A549 (cell line): ENCODE results near the gene SUMO2. TPM values are rescaled to one million over a fixed set of nuclear protein-coding genes. Genes with fewer than 3 reads are reported as not detected.
"Not testable (repeated sequence)": the region's sequence is repeated elsewhere in the genome, so short reads cannot be mapped to it uniquely, and the experiment has no call there.

Source experiments
- ATAC-seq, 2 experiments: fragments of 200-7000 bp in 1 of 2; fragments of >200 bp in 1 of 2; cut with Nextera tagmentation in 1 of 2; cut with Tn5 transposase in 1 of 2; 3 replicates each; pipeline versions ENCODE4 v1.8.0 to v1.9.1; 2018 to 2020; ENCODE audit warnings: mild to moderate bottlenecking in 1 of 2, moderate library complexity in 1 of 2
- CTCF ChIA-PET: fragments of 300-600 bp; sonication (Branson Sonifier 250); formaldehyde crosslinking; extraction: SDS; loops from one replicate; lab custom pipeline; 2021; ENCODE audit warnings: antibody characterized with exemption, inconsistent platforms; lab: Yijun Ruan, JAX
- POLR2A ChIA-PET: fragments of 350-600 bp; formaldehyde crosslinking; extraction: SDS; loops from one replicate; lab custom pipeline; 2021; ENCODE audit warnings: antibody characterized with exemption, inconsistent platforms; lab: Yijun Ruan, JAX
- DNase-seq, 2 experiments: peaks; one replicate each; pipeline versions ENCODE4 v3.0.0 to v3.0.0-alpha.2; 2011 to 2016; ENCODE audit warnings: low read depth in 1 of 2, low spot score in 1 of 2
- FAIRE-seq: peaks from 2 replicates; lab custom pipeline; 2011; peaks lifted over from hg19 to GRCh38; lab: Jason Lieb, UNC
- H3K27ac ChIP-seq, 2 experiments: fragments of >200 bp; sonication (Bioruptor Twin); formaldehyde crosslinking; 3 replicates each; pipeline ENCODE4 v1.5.1; 2016 to 2017
- H3K4me1 ChIP-seq: fragments of >200 bp; sonication (Bioruptor Twin); formaldehyde crosslinking; 3 replicates; pipeline ENCODE4 v1.6.1; 2016
- H3K4me2 ChIP-seq: fragments of >200 bp; sonication (Bioruptor Twin); formaldehyde crosslinking; 3 replicates; pipeline ENCODE4 v1.6.1; 2016
- H3K4me3 ChIP-seq: fragments of >200 bp; sonication (Bioruptor Twin); formaldehyde crosslinking; 3 replicates; pipeline ENCODE4 v1.5.1; 2016
- H3K9me3 ChIP-seq: fragments of >200 bp; sonication (Bioruptor Twin); formaldehyde crosslinking; 3 replicates; pipeline ENCODE4 v1.6.1; 2016
- ATOH8 ChIP-seq: fragments of 250-450 bp; sonication (Bioruptor Pico); IDR thresholded peaks from 2 replicates; pipeline ENCODE4 v1.5.0; 2020; ENCODE audit warnings: low read depth, mild to moderate bottlenecking, moderate library complexity
- BHLHE40 ChIP-seq: IDR thresholded peaks from 2 replicates; pipeline ENCODE4 v1.6.1; 2012; ENCODE audit warnings: low read depth, low read length, inconsistent platforms
- CBX2 ChIP-seq: fragments of 200-600 bp; sonication (generic); IDR thresholded peaks from 2 replicates; pipeline ENCODE4 v1.6.1; 2016; ENCODE audit warnings: low read depth, mild to moderate bottlenecking, borderline replicate concordance
- CBX8 ChIP-seq: fragments of 200-600 bp; sonication (generic); IDR thresholded peaks from 2 replicates; pipeline ENCODE4 v1.6.1; 2016
- CEBPB ChIP-seq, 2 experiments: fragments of >200 bp in 1 of 2; sonication (Bioruptor Twin) in 1 of 2; formaldehyde crosslinking in 1 of 2; IDR thresholded peaks; 2 replicates each; pipeline ENCODE4 v1.6.1; 2012 to 2016
- CTCF ChIP-seq: fragments of >200 bp; sonication (Bioruptor Twin); formaldehyde crosslinking; IDR thresholded peaks from 3 replicates; pipeline ENCODE4 v1.5.1; 2016
- EHMT2 ChIP-seq: fragments of 200-600 bp; sonication (generic); IDR thresholded peaks from 2 replicates; pipeline ENCODE4 v1.6.1; 2016; ENCODE audit warnings: antibody characterized with exemption, low read depth, mild to moderate bottlenecking, moderate library complexity
- ELK1 ChIP-seq: fragments of 150-350 bp; IDR thresholded peaks from 2 replicates; pipeline ENCODE4 v1.6.1; 2014; ENCODE audit warnings: low read depth, mild to moderate bottlenecking, low read length
- FOSB ChIP-seq: fragments of 250-450 bp; sonication (Bioruptor Pico); IDR thresholded peaks from 2 replicates; pipeline ENCODE4 v1.5.0; 2020; ENCODE audit warnings: mild to moderate bottlenecking, moderate library complexity
- FOXS1 ChIP-seq: fragments of 250-450 bp; sonication (Bioruptor Pico); IDR thresholded peaks from 2 replicates; pipeline ENCODE4 v1.5.0; 2020; ENCODE audit warnings: mild to moderate bottlenecking, moderate library complexity
- GATA3 ChIP-seq: IDR thresholded peaks from 2 replicates; pipeline ENCODE4 v1.6.1; 2012; ENCODE audit warnings: borderline replicate concordance
- HDAC2 ChIP-seq: fragments of 200-600 bp; sonication (generic); IDR thresholded peaks from 2 replicates; pipeline ENCODE4 v1.6.1; 2016
- HMGXB4 ChIP-seq: fragments of 250-450 bp; sonication (Bioruptor Pico); IDR thresholded peaks from 2 replicates; pipeline ENCODE4 v1.5.0; 2021; ENCODE audit warnings: mild to moderate bottlenecking, moderate library complexity, borderline replicate concordance
- HOXA7 ChIP-seq: fragments of 250-450 bp; sonication (Bioruptor Pico); IDR thresholded peaks from 2 replicates; pipeline ENCODE4 v1.5.0; 2020; ENCODE audit warnings: mild to moderate bottlenecking, moderate library complexity
- KDM5A ChIP-seq: fragments of 200-600 bp; sonication (generic); IDR thresholded peaks from 2 replicates; pipeline ENCODE4 v1.6.1; 2016; ENCODE audit warnings: antibody characterized with exemption, mild to moderate bottlenecking
- MAFK ChIP-seq: fragments of 450-650 bp; IDR thresholded peaks from 2 replicates; pipeline ENCODE4 v1.6.1; 2014; ENCODE audit not compliant: partially characterized antibody
- NR3C1 ChIP-seq: fragments of >200 bp; sonication (Bioruptor Twin); formaldehyde crosslinking; IDR thresholded peaks from 3 replicates; pipeline ENCODE4 v1.6.1; 2017
- POLR2AphosphoS2 ChIP-seq: conservative IDR thresholded peaks from 2 replicates; pipeline ENCODE4 v1.6.1; 2012; ENCODE audit warnings: low read length, improper control_type of control experiment, inconsistent platforms
- RAD21 ChIP-seq, 2 experiments: fragments of >200 bp in 1 of 2; sonication (Bioruptor Twin) in 1 of 2; formaldehyde crosslinking in 1 of 2; IDR thresholded peaks in 1 of 2; conservative IDR thresholded peaks in 1 of 2; 2 replicates in 1 of 2; 3 replicates in 1 of 2; pipeline ENCODE4 v1.6.1; 2012 to 2018; ENCODE audit warnings: inconsistent platforms in 1 of 2
- RNF2 ChIP-seq: fragments of 200-600 bp; sonication (generic); IDR thresholded peaks from 2 replicates; pipeline ENCODE4 v1.6.1; 2016; ENCODE audit warnings: low read depth, mild to moderate bottlenecking, antibody characterized with exemption, moderate library complexity, borderline replicate concordance
- SMC3 ChIP-seq: fragments of >200 bp; sonication (Bioruptor Twin); formaldehyde crosslinking; IDR thresholded peaks from 3 replicates; pipeline ENCODE4 v1.6.1; 2018; ENCODE audit warnings: inconsistent platforms
- SREBF2 ChIP-seq: fragments of 450-650 bp; IDR thresholded peaks from 2 replicates; pipeline ENCODE4 v1.6.1; 2014; ENCODE audit warnings: mild to moderate bottlenecking, moderate library complexity
- TP53 ChIP-seq: fragments of 250-450 bp; sonication (Bioruptor Pico); IDR thresholded peaks from 2 replicates; pipeline ENCODE4 v1.5.0; 2021; ENCODE audit warnings: mild to moderate bottlenecking, moderate library complexity
- ZC3H11A ChIP-seq: fragments of 450-650 bp; IDR thresholded peaks from 2 replicates; pipeline ENCODE4 v1.6.1; 2014; ENCODE audit warnings: antibody characterized with exemption, mild to moderate bottlenecking
- ZFP36 ChIP-seq: fragments of 450-650 bp; IDR thresholded peaks from 2 replicates; pipeline ENCODE4 v1.6.1; 2014; ENCODE audit warnings: borderline replicate concordance; ENCODE audit not compliant: partially characterized antibody
- ZNF302 ChIP-seq: fragments of 250-450 bp; sonication (Bioruptor Pico); IDR thresholded peaks from 2 replicates; pipeline ENCODE4 v1.9.0; 2021; ENCODE audit warnings: inconsistent platforms, mild to moderate bottlenecking, moderate library complexity
- WGBS: methylation state at CpG from one replicate; pipeline ENCODE4 v1.1.6; 2017; ENCODE audit errors: missing lambda C conversion rate; 5-methylcytosine and 5-hydroxymethylcytosine counted together
- polyA plus RNA-seq, 4 experiments: library from polyadenylated mRNA; depleted of rRNA in 3 of 4; stranded (reverse); fragments of >200 nt; fragmentation: RNase III in 1 of 4; extraction: RNeasy Plus Mini Kit Qiagen cat#74134 plus additional on column Dnase treatment in 1 of 4; gene quantifications; 2 replicates in 3 of 4; 3 replicates in 1 of 4; pipeline ENCODE4 v1.2.3, GENCODE V29; 2011 to 2017

Gene SUMO2
- polyA plus RNA-seq, 2 of the 4 experiments (the other 2 are of a cell fraction): 525 to 545 TPM

- not testable (repeated sequence) for DNase-seq, H3K9me3 ChIP-seq, FAIRE-seq, ATAC-seq, H3K4me2 ChIP-seq, H3K4me3 ChIP-seq
- H3K27ac ChIP-seq: peak overlapping the region; percentile 3 to 97; a peak in 3 of 6 replicates
- POLR2A ChIA-PET: interaction anchor here (7.0 kb wide), 1 partner anchor 14 kb away, joined by 70 read pairs; no protein-coding TSS in a partner anchor
- 88% methylated on average over 5 of the region's 5 CpGs for WGBS
- peak; percentile 44 to 57; a peak in 2 of 4 replicates for TF ChIP-seq CEBPB (IDR thresholded peaks at IDR 0.05)
- CTCF ChIA-PET: interaction anchor here (1.1 to 62.2 kb wide), 5 partner anchors 9 to 166 kb away, joined by 3 to 3429 read pairs (median 154); partner anchors contain the start of genes ARMC7, ATP5PD, KCTD2 and NUP85
- peaks cover 72% of the 10 kb centered on the region for H3K4me1 ChIP-seq
Measured at GRCh38 chr17:75127936-75128335, 54.8 kb downstream of the SUMO2 start.

- no peak for TF ChIP-seq ZC3H11A
- no peak for TF ChIP-seq HDAC2
- TF ChIP-seq CBX8: no peak
- TF ChIP-seq HOXA7 (CRISPR knock-in tag): no peak
- no peak for TF ChIP-seq FOSB
- TF ChIP-seq RAD21 (conservative IDR thresholded peaks at IDR 0.05 in 1 of 2, IDR thresholded peaks at IDR 0.05 in 1 of 2): no peak
- no peak for TF ChIP-seq FOXS1 (CRISPR knock-in tag)
- no peak for TF ChIP-seq HMGXB4
- no peak for TF ChIP-seq ATOH8 (CRISPR knock-in tag)
- TF ChIP-seq POLR2AphosphoS2: no peak
- TF ChIP-seq, all 56 proteins: peak for 0
- FAIRE-seq (no peak), ATAC-seq (no peak), DNase-seq (no peak)
- Histone ChIP-seq H3K4me3 (no peak overlapping the region), H3K4me2 (no peak overlapping the region), H3K27ac (peak overlapping the region in 1 of 2 experiments; percentile 97; a peak in 3 of 6 replicates), H3K9me3 (no peaks in the 10 kb centered on the region), H3K4me1 (peaks cover 76% of the 10 kb centered on the region)
- CTCF ChIA-PET: interaction anchor here (24.2 to 81.8 kb wide), 3 partner anchors 6 to 80 kb away, joined by 543 to 3429 read pairs (median 3429); partner anchors contain the start of genes ARMC7, ATP5PD, KCTD2 and NT5C
- 95% methylated on average over 8 of the region's 8 CpGs for WGBS
- POLR2A ChIA-PET: interaction anchor here (0.7 to 7.0 kb wide), 3 partner anchors 13 to 46 kb away, joined by 5 to 70 read pairs (median 6); no protein-coding TSS in a partner anchor
Measured at GRCh38 chr17:75126954-75127353, 55.8 kb downstream of the SUMO2 start.

GRCh38 chr17:75125984-75126383 is 56.8 kb downstream of the SUMO2 start:
- CTCF ChIA-PET: interaction anchor here (2.9 to 81.8 kb wide), 4 partner anchors 5 to 164 kb away, joined by 10 to 3429 read pairs (median 1986); partner anchors contain the start of genes ARMC7, ATP5PD, KCTD2 and NT5C
- FAIRE-seq (no peak), DNase-seq (peak in 1 of 2 experiments; percentile 54), ATAC-seq (no peak)
- POLR2A ChIA-PET: interaction anchor here (1.3 to 7.0 kb wide), 2 partner anchors 12 to 30 kb away, joined by 6 to 70 read pairs; no protein-coding TSS in a partner anchor
- Histone ChIP-seq H3K4me3 (no peak overlapping the region), H3K4me2 (peak overlapping the region; percentile 93; the same call in 1 of the 3 replicates), H3K27ac (peak overlapping the region; percentile 92 to 97), H3K4me1 (peaks cover 75% of the 10 kb centered on the region), H3K9me3 (no peaks in the 10 kb centered on the region)
- 83% methylated on average over 3 of the region's 3 CpGs for WGBS
- no peak for TF ChIP-seq EHMT2
- no peak for TF ChIP-seq ELK1
- no peak for TF ChIP-seq CTCF
- no peak for TF ChIP-seq BHLHE40
- no peak for TF ChIP-seq NR3C1
- no peak for TF ChIP-seq MAFK
- no peak for TF ChIP-seq CBX2
- TF ChIP-seq HOXA7 (CRISPR knock-in tag): no peak
- no peak for TF ChIP-seq SMC3
- no peak for TF ChIP-seq ZNF302 (CRISPR knock-in tag)
- no peak for TF ChIP-seq ZFP36
- TF ChIP-seq CBX8: no peak
- no peak for TF ChIP-seq SREBF2
- no peak for TF ChIP-seq TP53 (CRISPR knock-in tag)
- TF ChIP-seq GATA3: no peak
- TF ChIP-seq KDM5A: no peak
- TF ChIP-seq RNF2: no peak
